HepG2 (cell line): ENCODE measurements around the gene C12orf42. TPM values are rescaled to one million over a fixed set of nuclear protein-coding genes. Genes with fewer than 3 reads are reported as not detected.

Experiments used
- ATAC-seq: fragments of 200-7000 bp; cut with Tn5 transposase; 3 replicates; pipeline ENCODE4 v1.9.1; 2020; ENCODE audit warnings: mild to moderate bottlenecking, moderate library complexity
- BruUV-seq: library from RNA; stranded (reverse); fragments of 400-500 nt; replicated peaks from 2 replicates; lab custom pipeline; 2021; lab: Mats Ljungman, UMichigan
- CTCF ChIA-PET: fragments of 300-600 bp; formaldehyde crosslinking; extraction: SDS; loops from one replicate; lab custom pipeline; 2021; ENCODE audit warnings: low total read pairs, inconsistent platforms, low intra/inter-chr PET ratio; lab: Yijun Ruan, JAX
- POLR2A ChIA-PET: fragments of 350-600 bp; sonication (Branson Sonifier 250); formaldehyde crosslinking; loops from one replicate; lab custom pipeline; 2020; ENCODE audit warnings: antibody characterized with exemption, inconsistent platforms; lab: Yijun Ruan, JAX
- DNase-seq: peaks from one replicate; pipeline ENCODE4 v3.0.0-alpha.2; 2015; ENCODE audit warnings: low spot score
- FAIRE-seq: peaks from 3 replicates; lab custom pipeline; 2011; peaks lifted over from hg19 to GRCh38; lab: Jason Lieb, UNC
- H2AFZ ChIP-seq: one replicate; pipeline ENCODE4 v1.6.1; 2011; ENCODE audit warnings: low read length, inconsistent platforms
- H3K27ac ChIP-seq: fragments of 300-600 bp; 3 replicates; pipeline ENCODE4 v1.8.0; 2011; ENCODE audit warnings: mixed run types, mild to moderate bottlenecking, mixed read lengths, low read length, inconsistent platforms; ENCODE audit not compliant: insufficient read depth; ENCODE audit errors: extremely low read length
- H3K27me3 ChIP-seq, 2 experiments: fragments of 200-600 bp in 1 of 2; 2 replicates in 1 of 2; 3 replicates in 1 of 2; pipeline versions ENCODE4 v1.6.0 to v1.8.0; 2011; ENCODE audit warnings: low read length in 2 of 2, mild to moderate bottlenecking in 2 of 2, moderate library complexity in 2 of 2, inconsistent platforms in 1 of 2; ENCODE audit not compliant: insufficient read depth in 2 of 2, control insufficient read depth in 1 of 2
- H3K36me3 ChIP-seq, 2 experiments: fragments of 200-600 bp in 1 of 2; replicated peaks in 1 of 2; 2 replicates in 1 of 2; 3 replicates in 1 of 2; pipeline versions ENCODE4 v1.5.1 to v1.8.0; 2011; ENCODE audit warnings: low read length in 2 of 2, inconsistent platforms in 1 of 2; ENCODE audit not compliant: insufficient read depth in 2 of 2, control insufficient read depth in 1 of 2
- H3K4me1 ChIP-seq: 2 replicates; pipeline ENCODE4 v1.5.1; 2012; ENCODE audit warnings: low read length, inconsistent platforms; ENCODE audit not compliant: insufficient read depth
- H3K4me2 ChIP-seq: 2 replicates; pipeline ENCODE4 v1.6.0; 2011; ENCODE audit warnings: low read depth, low read length, inconsistent platforms
- H3K4me3 ChIP-seq, 3 experiments: fragments of 200-600 bp in 1 of 3; sonication (generic), shearing (Covaris generic) in 1 of 3; replicated peaks in 1 of 3; 2 replicates each; pipeline ENCODE4 v1.5.1; 2011 to 2016; ENCODE audit warnings: low read length in 3 of 3, inconsistent platforms in 2 of 3, low read depth in 2 of 3, mild to moderate bottlenecking in 2 of 3, control low read depth in 1 of 3, mixed read lengths in 1 of 3; ENCODE audit not compliant: insufficient read depth in 1 of 3
- H3K79me2 ChIP-seq: one replicate; pipeline ENCODE4 v1.6.1; 2011; ENCODE audit warnings: low read length, inconsistent platforms; ENCODE audit not compliant: insufficient read depth
- H3K9ac ChIP-seq: 2 replicates; pipeline ENCODE4 v1.6.0; 2011; ENCODE audit warnings: mild to moderate bottlenecking, low read depth, low read length, inconsistent platforms; ENCODE audit not compliant: insufficient read depth
- H3K9me3 ChIP-seq: 2 replicates; pipeline ENCODE4 v1.5.1; 2012; ENCODE audit warnings: mild to moderate bottlenecking, low read length
- H4K20me1 ChIP-seq: 2 replicates; pipeline ENCODE4 v1.6.0; 2011; ENCODE audit warnings: inconsistent platforms, mild to moderate bottlenecking, low read length, moderate library complexity; ENCODE audit not compliant: insufficient read depth
- ATF6 ChIP-seq: sonication (generic); formaldehyde crosslinking; conservative IDR thresholded peaks from 2 replicates; pipeline ENCODE4 v1.4.0; 2020; ENCODE audit warnings: missing genetic modification reagents
- MXD1 ChIP-seq: sonication (generic); formaldehyde crosslinking; IDR thresholded peaks from 2 replicates; pipeline ENCODE4 v1.4.0; 2020; ENCODE audit warnings: mild to moderate bottlenecking, missing genetic modification reagents
- MYC ChIP-seq: sonication (generic); formaldehyde crosslinking; IDR thresholded peaks from 2 replicates; pipeline ENCODE4 v1.9.0; 2021; ENCODE audit warnings: missing genetic modification reagents, borderline replicate concordance
- NFYB ChIP-seq: sonication (generic); formaldehyde crosslinking; IDR thresholded peaks from 2 replicates; pipeline ENCODE4 v1.4.0; 2020; ENCODE audit warnings: missing genetic modification reagents
- ZNF775 ChIP-seq: sonication (generic); formaldehyde crosslinking; IDR thresholded peaks from 2 replicates; pipeline ENCODE4 v1.4.0; 2020; ENCODE audit warnings: missing genetic modification reagents, mild to moderate bottlenecking, moderate library complexity, borderline replicate concordance
- ZNF800 ChIP-seq: sonication (generic); formaldehyde crosslinking; IDR thresholded peaks from 2 replicates; pipeline ENCODE4 v1.4.0; 2020; ENCODE audit warnings: missing genetic modification reagents
- in situ Hi-C: cut with HindIII; loops from 2 replicates; pipeline ENCODE4 v1.10.0; 2017; ENCODE audit warnings: low pct_unique_long_range_greater_than_20kb; ENCODE audit not compliant: extremely low pct_ligation_motif_present
- intact Hi-C: fragments of 100-400 bp; cut with micrococcal nuclease; formaldehyde crosslinking; loops from one replicate; pipeline ENCODE4 v1.10.0; 2022; ENCODE audit not compliant: unreplicated experiment
- polyA plus RNA-seq, 8 experiments: library from polyadenylated mRNA; depleted of rRNA in 3 of 8; stranded (reverse) in 7 of 8; unstranded in 1 of 8; fragments of >200 nt; fragmentation: Illumina TruSeq in 4 of 8; extraction: Trizol in 4 of 8; gene quantifications; 2 replicates each; pipeline versions ENCODE4 v1.2.1 to v1.2.3, GENCODE V29; 2011 to 2016; ENCODE audit warnings: low read depth in 4 of 8, missing spikeins in 1 of 8, mixed read lengths in 1 of 8; ENCODE audit not compliant: insufficient read depth in 1 of 8
- total RNA-seq, 5 experiments: library from RNA; depleted of rRNA; stranded (reverse); fragments of >200 nt; fragmentation: Illumina TruSeq; extraction: Trizol; gene quantifications; 2 replicates each; pipeline ENCODE4 v1.2.3, GENCODE V29; 2016; ENCODE audit warnings: low read depth in 1 of 5

Gene C12orf42
- total and polyA plus RNA-seq, 2 of the 13 experiments (the other 11 are each of a cell fraction or from before 2014, with no cell fraction given): not detected

GRCh38 chr12:103348935-103349334 lies 146.8 kb downstream of the C12orf42 start (continued):
- no peak for TF ChIP-seq NFYB (CRISPR knock-in tag)
- TF ChIP-seq, all 625 proteins: peak for 0

- H4K20me1 ChIP-seq: no peaks in the 10 kb centered on the region
- no TSS peak for BruUV-seq
- H3K36me3 ChIP-seq: no peaks in the 10 kb centered on the region
- in situ Hi-C loops: no loop called here
- H3K4me3 ChIP-seq: no peak overlapping the region
- FAIRE-seq (no peak), ATAC-seq (no peak), DNase-seq (no peak)
- H3K9ac ChIP-seq: no peak overlapping the region
- no peak overlapping the region for H2AFZ ChIP-seq
- POLR2A ChIA-PET: no interaction called here
- H3K27ac ChIP-seq: no peak overlapping the region
- CTCF ChIA-PET: no interaction called here
- no peaks in the 10 kb centered on the region for H3K79me2 ChIP-seq
- H3K9me3 ChIP-seq: no peaks in the 10 kb centered on the region
- H3K27me3 ChIP-seq: no peaks in the 10 kb centered on the region
- H3K4me1 ChIP-seq: no peaks in the 10 kb centered on the region
- TF ChIP-seq MXD1 (CRISPR knock-in tag) (no peak), ATF6 (CRISPR knock-in tag) (no peak), MYC (no peak), ZNF800 (no peak), ZNF775 (CRISPR knock-in tag) (no peak)
- TF ChIP-seq, all 625 proteins: peak for 0
- H3K4me2 ChIP-seq: no peak overlapping the region
- intact Hi-C loops: no loop called here
Observed at GRCh38 chr12:103336940-103337339, 158.8 kb downstream of the C12orf42 start.
